Measurements from ENCODE around the gene FMO5. TPM values are rescaled to one million over a fixed set of nuclear protein-coding genes. Genes with fewer than 3 reads are reported as not detected.

FMO5 gene
- total and polyA plus RNA-seq, 2 of the 13 experiments (the other 11 are each of a cell fraction or from before 2014, with no cell fraction given): 48.2 to 149 TPM

DNA sequence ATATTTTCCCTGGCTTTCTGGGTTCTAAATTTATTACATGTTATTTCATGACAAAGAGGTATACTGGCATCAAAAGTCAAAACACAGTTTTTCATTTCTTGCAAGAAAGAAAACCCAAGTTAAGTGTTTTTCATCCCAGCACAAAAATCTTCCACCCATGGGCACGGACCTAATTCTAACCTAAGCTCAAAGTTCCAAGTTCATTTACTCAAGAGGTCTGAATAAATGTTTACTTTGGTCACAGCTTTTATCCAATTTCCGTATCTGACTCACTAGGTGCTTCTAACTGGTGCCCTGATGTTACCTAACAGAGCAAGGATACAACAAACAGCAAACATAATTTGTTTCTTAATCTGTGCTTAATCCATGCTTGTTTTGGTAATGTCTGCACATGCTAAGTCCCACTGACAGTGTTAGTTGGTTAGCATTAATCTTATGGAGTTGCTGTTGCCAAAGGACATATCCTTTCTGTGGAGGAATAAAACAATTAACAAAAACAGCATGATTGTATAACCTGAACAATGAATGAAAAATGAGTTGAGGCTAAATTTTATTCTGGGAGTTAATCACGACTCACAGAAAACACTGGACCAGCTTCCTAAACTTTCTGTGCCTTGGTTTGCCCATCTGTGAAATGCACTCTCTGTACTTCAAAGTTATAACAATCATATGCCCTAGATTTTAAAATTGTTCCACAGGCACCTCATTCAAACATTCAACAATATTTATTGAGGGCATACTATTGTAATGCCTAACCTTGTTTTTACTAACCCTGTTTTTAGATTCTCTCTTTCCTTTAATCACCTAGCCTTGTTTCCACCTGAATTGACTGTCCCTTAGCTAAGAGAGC, 13.1 kb upstream of the FMO5 start (continued):
- no peak for TF ChIP-seq ZNF570 (CRISPR knock-in tag; IDR thresholded peaks at IDR 0.05; ENCODE audit: borderline replicate concordance)
- peak; percentile 81 for TF ChIP-seq SMAD3 (CRISPR knock-in tag; IDR thresholded peaks at IDR 0.05)
- no peak for TF ChIP-seq ZSCAN9 (CRISPR knock-in tag; IDR thresholded peaks at IDR 0.05; ENCODE audit: borderline replicate concordance)
- no peak for TF ChIP-seq ZNF432 (CRISPR knock-in tag; IDR thresholded peaks at IDR 0.05; ENCODE audit: borderline replicate concordance)
- no peak for TF ChIP-seq ATAD3A (CRISPR knock-in tag; IDR thresholded peaks at IDR 0.05)
- no peak for TF ChIP-seq BRD4 (CRISPR knock-in tag; IDR thresholded peaks at IDR 0.05)
- peak; percentile 89 for TF ChIP-seq KDM6A (CRISPR knock-in tag; IDR thresholded peaks at IDR 0.05; ENCODE audit: low read depth)
- TF ChIP-seq, protein P1, sequence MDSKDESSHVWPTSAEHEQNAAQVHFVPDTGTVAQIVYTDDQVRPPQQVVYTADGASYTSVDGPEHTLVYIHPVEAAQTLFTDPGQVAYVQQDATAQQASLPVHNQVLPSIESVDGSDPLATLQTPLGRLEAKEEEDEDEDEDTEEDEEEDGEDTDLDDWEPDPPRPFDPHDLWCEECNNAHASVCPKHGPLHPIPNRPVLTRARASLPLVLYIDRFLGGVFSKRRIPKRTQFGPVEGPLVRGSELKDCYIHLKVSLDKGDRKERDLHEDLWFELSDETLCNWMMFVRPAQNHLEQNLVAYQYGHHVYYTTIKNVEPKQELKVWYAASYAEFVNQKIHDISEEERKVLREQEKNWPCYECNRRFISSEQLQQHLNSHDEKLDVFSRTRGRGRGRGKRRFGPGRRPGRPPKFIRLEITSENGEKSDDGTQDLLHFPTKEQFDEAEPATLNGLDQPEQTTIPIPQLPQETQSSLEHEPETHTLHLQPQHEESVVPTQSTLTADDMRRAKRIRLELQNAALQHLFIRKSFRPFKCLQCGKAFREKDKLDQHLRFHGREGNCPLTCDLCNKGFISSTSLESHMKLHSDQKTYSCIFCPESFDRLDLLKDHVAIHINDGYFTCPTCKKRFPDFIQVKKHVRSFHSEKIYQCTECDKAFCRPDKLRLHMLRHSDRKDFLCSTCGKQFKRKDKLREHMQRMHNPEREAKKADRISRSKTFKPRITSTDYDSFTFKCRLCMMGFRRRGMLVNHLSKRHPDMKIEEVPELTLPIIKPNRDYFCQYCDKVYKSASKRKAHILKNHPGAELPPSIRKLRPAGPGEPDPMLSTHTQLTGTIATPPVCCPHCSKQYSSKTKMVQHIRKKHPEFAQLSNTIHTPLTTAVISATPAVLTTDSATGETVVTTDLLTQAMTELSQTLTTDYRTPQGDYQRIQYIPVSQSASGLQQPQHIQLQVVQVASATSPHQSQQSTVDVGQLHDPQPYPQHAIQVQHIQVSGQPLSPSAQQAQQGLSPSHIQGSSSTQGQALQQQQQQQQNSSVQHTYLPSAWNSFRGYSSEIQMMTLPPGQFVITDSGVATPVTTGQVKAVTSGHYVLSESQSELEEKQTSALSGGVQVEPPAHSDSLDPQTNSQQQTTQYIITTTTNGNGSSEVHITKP (CRISPR knock-in tag; IDR thresholded peaks at IDR 0.05; ENCODE audit: low read depth): no peak
- TF ChIP-seq ZNF263 (CRISPR knock-in tag; IDR thresholded peaks at IDR 0.05): no peak
- no peak for TF ChIP-seq ZNF577 (CRISPR knock-in tag; IDR thresholded peaks at IDR 0.05; ENCODE audit: borderline replicate concordance, low read depth)
- no peak for TF ChIP-seq ZBTB7B (CRISPR knock-in tag; IDR thresholded peaks at IDR 0.05)
- TF ChIP-seq GATAD1 (CRISPR knock-in tag; IDR thresholded peaks at IDR 0.05): peak; percentile 69
- TF ChIP-seq KLF12 (CRISPR knock-in tag; IDR thresholded peaks at IDR 0.05; ENCODE audit: borderline replicate concordance): no peak
- TF ChIP-seq SNRNP70 (IDR thresholded peaks at IDR 0.05; ENCODE audit: low read depth, low read length): no peak
- no peak for TF ChIP-seq ZSCAN22 (CRISPR knock-in tag; IDR thresholded peaks at IDR 0.05)
- no peak for TF ChIP-seq FLYWCH1 (CRISPR knock-in tag; IDR thresholded peaks at IDR 0.05)
- TF ChIP-seq HMGA1 (CRISPR knock-in tag; conservative IDR thresholded peaks at IDR 0.05): no peak
- TF ChIP-seq CENPT (CRISPR knock-in tag; IDR thresholded peaks at IDR 0.05; ENCODE audit: low read depth): no peak
- TF ChIP-seq ZNF3 (CRISPR knock-in tag; IDR thresholded peaks at IDR 0.05): no peak
- TF ChIP-seq ZFP41 (CRISPR knock-in tag; IDR thresholded peaks at IDR 0.05; ENCODE audit: borderline replicate concordance): no peak
- TF ChIP-seq SMARCC2 (IDR thresholded peaks at IDR 0.05): peak; percentile 71; the same call in 1 of the 2 replicates
- no peak for TF ChIP-seq ZNF326 (CRISPR knock-in tag; IDR thresholded peaks at IDR 0.05; ENCODE audit: borderline replicate concordance)
- TF ChIP-seq, protein P2, sequence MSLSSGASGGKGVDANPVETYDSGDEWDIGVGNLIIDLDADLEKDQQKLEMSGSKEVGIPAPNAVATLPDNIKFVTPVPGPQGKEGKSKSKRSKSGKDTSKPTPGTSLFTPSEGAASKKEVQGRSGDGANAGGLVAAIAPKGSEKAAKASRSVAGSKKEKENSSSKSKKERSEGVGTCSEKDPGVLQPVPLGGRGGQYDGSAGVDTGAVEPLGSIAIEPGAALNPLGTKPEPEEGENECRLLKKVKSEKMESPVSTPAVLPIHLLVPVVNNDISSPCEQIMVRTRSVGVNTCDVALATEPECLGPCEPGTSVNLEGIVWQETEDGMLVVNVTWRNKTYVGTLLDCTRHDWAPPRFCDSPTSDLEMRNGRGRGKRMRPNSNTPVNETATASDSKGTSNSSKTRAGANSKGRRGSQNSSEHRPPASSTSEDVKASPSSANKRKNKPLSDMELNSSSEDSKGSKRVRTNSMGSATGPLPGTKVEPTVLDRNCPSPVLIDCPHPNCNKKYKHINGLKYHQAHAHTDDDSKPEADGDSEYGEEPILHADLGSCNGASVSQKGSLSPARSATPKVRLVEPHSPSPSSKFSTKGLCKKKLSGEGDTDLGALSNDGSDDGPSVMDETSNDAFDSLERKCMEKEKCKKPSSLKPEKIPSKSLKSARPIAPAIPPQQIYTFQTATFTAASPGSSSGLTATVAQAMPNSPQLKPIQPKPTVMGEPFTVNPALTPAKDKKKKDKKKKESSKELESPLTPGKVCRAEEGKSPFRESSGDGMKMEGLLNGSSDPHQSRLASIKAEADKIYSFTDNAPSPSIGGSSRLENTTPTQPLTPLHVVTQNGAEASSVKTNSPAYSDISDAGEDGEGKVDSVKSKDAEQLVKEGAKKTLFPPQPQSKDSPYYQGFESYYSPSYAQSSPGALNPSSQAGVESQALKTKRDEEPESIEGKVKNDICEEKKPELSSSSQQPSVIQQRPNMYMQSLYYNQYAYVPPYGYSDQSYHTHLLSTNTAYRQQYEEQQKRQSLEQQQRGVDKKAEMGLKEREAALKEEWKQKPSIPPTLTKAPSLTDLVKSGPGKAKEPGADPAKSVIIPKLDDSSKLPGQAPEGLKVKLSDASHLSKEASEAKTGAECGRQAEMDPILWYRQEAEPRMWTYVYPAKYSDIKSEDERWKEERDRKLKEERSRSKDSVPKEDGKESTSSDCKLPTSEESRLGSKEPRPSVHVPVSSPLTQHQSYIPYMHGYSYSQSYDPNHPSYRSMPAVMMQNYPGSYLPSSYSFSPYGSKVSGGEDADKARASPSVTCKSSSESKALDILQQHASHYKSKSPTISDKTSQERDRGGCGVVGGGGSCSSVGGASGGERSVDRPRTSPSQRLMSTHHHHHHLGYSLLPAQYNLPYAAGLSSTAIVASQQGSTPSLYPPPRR (CRISPR knock-in tag; IDR thresholded peaks at IDR 0.05; ENCODE audit: borderline replicate concordance): peak; percentile 90; the same call in 1 of the 2 replicates
- peak; percentile 61; the same call in 1 of the 2 replicates for TF ChIP-seq HHEX (CRISPR knock-in tag; IDR thresholded peaks at IDR 0.05)

Data from HepG2 (cell line).